ENCODE measurements around the gene PRKX.
"Not testable (repeated sequence)": the region's sequence is repeated elsewhere in the genome, so short reads cannot be mapped to it uniquely, and the experiment has no call there.

- TF ChIP-seq CTCF, POLR2A (IDR thresholded peaks at IDR 0.05): not testable (repeated sequence)
Measured at GRCh38 chrX:3735891-3736290, 22.4 kb upstream of the PRKX start.
